ENCODE measurements around the gene TNN.

TNN gene

GRCh38 chr1:175178456-175178855 lies 110.8 kb downstream of the TNN start:
- no peak for DNase-seq

- no peak for DNase-seq
Measured at GRCh38 chr1:175179837-175180590, 112.4 kb downstream of the TNN start.

GRCh38 chr1:175182201-175182746 lies 114.6 kb downstream of the TNN start:
- no peak for DNase-seq

GRCh38 chr1:175183586-175183985 lies 116.0 kb downstream of the TNN start:
- DNase-seq, result no peak

- DNase-seq, result no peak
Measured at GRCh38 chr1:175185903-175186302, 118.3 kb downstream of the TNN start.

GRCh38 chr1:175186433-175187160 lies 119.0 kb downstream of the TNN start:
- DNase-seq, result no peak

GRCh38 chr1:175188936-175189335 lies 121.3 kb downstream of the TNN start:
- DNase-seq, result no peak

- DNase-seq, result no peak
Measured at GRCh38 chr1:175191659-175192058, 124.0 kb downstream of the TNN start.

- DNase-seq, result no peak
Measured at GRCh38 chr1:175192111-175192629, 124.5 kb downstream of the TNN start.

- no peak for DNase-seq
Measured at GRCh38 chr1:175192630-175193526, 125.2 kb downstream of the TNN start, which contains the start of gene KIAA0040. KIAA0040 (minus strand) TSS chr1:175192776; CDS start chr1:175161013, 31,763 bp downstream.

GRCh38 chr1:175193527-175193910 lies 125.9 kb downstream of the TNN start:
- no peak for DNase-seq

- no peak for DNase-seq
Measured at GRCh38 chr1:175195281-175195680, 127.6 kb downstream of the TNN start.

GRCh38 chr1:175195798-175196197 lies 128.2 kb downstream of the TNN start:
- no peak for DNase-seq

GRCh38 chr1:175197531-175197930 lies 129.9 kb downstream of the TNN start:
- DNase-seq, result no peak
